Retinal pigment epithelial cell (primary cell): ENCODE measurements around the gene SOX9.

Experiments
- DNase-seq: peaks from one replicate; pipeline ENCODE4 v3.0.0-alpha.2; 2010; ENCODE audit warnings: low read depth
- H3K4me3 ChIP-seq: 2 replicates; pipeline ENCODE4 v1.5.1; 2011; ENCODE audit warnings: mild to moderate bottlenecking, low read length, control low read depth, moderate library complexity
- CTCF ChIP-seq: conservative IDR thresholded peaks from 2 replicates; pipeline ENCODE4 v1.5.1; 2011; ENCODE audit warnings: low read depth, low read length, control low read depth, inconsistent platforms

SOX9 gene

GRCh38 chr17:72163474-72163873 is 42.7 kb downstream of the SOX9 start:
- DNase-seq = no peak
- TF ChIP-seq CTCF = no peak
- no peak overlapping the region for H3K4me3 ChIP-seq

DNA sequence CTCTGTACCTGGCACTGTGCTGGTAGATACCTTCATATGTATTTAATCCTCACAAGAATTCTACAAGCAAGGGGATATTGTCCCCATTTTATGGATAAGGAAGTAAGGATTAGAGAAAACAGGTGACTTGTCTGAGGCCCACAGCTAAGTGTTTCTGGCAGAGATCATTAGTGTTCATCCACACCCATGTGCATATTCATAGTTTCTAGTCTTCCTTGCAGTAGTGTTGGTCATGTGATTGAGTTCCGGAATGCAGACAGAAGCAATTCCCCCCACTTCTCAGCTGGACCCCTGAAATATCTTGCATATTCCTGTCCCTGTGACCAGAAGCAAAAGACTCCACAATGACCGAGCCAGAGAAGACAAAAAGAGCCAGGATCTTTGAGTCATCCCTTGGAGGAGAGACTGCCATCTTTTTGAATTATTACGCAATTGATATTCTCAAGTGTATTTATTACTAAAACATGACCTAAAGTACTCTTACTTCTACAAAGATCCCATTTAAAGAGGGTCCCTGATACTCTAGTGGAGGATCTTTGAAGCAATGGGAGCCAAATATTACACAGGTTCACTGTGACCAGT is 43.4 kb downstream of the SOX9 start:
- no peak overlapping the region for H3K4me3 ChIP-seq
- DNase-seq = no peak
- TF ChIP-seq CTCF = no peak

GRCh38 chr17:72165192-72165866 is 44.5 kb downstream of the SOX9 start:
- DNase-seq = no peak

DNA sequence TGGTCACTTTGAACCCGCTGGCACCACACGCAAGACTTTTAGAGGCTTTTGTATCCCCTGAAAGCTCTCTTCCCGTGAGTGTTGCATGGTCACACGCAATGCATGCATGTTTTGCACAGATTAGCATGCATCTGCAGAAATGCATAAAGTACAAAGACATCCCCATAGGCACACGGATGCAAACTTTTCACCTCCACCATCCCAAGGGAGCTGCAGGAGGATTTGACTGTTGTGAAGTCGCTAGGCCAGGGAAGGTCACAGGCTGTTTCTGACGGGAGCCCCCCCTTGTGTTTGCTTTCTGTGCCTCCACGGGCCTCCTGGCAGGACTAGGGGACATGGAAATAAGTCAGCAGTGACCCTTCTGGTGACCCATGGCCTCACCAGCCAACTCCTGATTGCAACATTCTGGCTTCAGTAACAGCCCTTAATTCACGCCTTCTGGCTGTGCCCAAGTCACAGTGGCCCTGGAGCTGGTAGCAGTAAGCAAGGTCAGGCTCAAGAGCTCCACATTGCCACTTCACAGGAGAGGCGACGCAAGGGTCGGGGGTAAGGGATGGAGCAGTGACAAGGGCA is 45.1 kb downstream of the SOX9 start:
- no peak overlapping the region for H3K4me3 ChIP-seq
- TF ChIP-seq CTCF = no peak
- no peak for DNase-seq

More at GRCh38 chr17:72165192-72165866, 44.5 kb downstream of the SOX9 start:
- no peak overlapping the region for H3K4me3 ChIP-seq
- no peak for TF ChIP-seq CTCF

- TF ChIP-seq CTCF = no peak
- DNase-seq = no peak
- no peak overlapping the region for H3K4me3 ChIP-seq
These were observed 46.8 kb downstream of the SOX9 start for GRCh38 chr17:72167593-72167992.

- DNase-seq = no peak
- H3K4me3 ChIP-seq = no peak overlapping the region
- no peak for TF ChIP-seq CTCF
These were observed 49.0 kb downstream of the SOX9 start for GRCh38 chr17:72169823-72170222.
